ENCODE measurements around the gene C5. TPM values are rescaled to one million over a fixed set of nuclear protein-coding genes. Genes with fewer than 3 reads are reported as not detected.

Gene C5
- total RNA-seq, 1 donor from 2014 or later, result 1.0 TPM

GRCh38 chr9:120970244-120970643 is 79.8 kb downstream of the C5 start:
- no peak for DNase-seq
- no peak overlapping the region for H3K4me3 Mint-ChIP-seq (ENCODE audit: unreplicated experiment)

GRCh38 chr9:120966013-120966369 is 84.1 kb downstream of the C5 start:
- no peak for DNase-seq
- Mint-ChIP-seq H3K9me3 (ENCODE audit: unreplicated experiment) (no peaks in the 10 kb centered on the region), H3K4me1 (ENCODE audit: low read depth, unreplicated experiment) (peaks cover 7% of the 10 kb centered on the region), H3K4me3 (ENCODE audit: unreplicated experiment) (no peak overlapping the region), H3K36me3 (ENCODE audit: unreplicated experiment) (no peaks in the 10 kb centered on the region), H3K27me3 (ENCODE audit: unreplicated experiment) (peaks cover 2% of the 10 kb centered on the region), H3K27ac (ENCODE audit: unreplicated experiment) (no peak overlapping the region)
- no peak for TF ChIP-seq CTCF (IDR thresholded peaks at IDR 0.05; ENCODE audit: partially characterized antibody, unreplicated experiment)

More at GRCh38 chr9:120970244-120970643, 79.8 kb downstream of the C5 start:
- peaks cover 7% of the 10 kb centered on the region for H3K4me1 Mint-ChIP-seq (ENCODE audit: low read depth, unreplicated experiment)
- no peaks in the 10 kb centered on the region for H3K9me3 Mint-ChIP-seq (ENCODE audit: unreplicated experiment)
- H3K27ac Mint-ChIP-seq (ENCODE audit: unreplicated experiment), result no peak overlapping the region
- H3K27me3 Mint-ChIP-seq (ENCODE audit: unreplicated experiment), result peaks cover 2% of the 10 kb centered on the region
- no peaks in the 10 kb centered on the region for H3K36me3 Mint-ChIP-seq (ENCODE audit: unreplicated experiment)
- TF ChIP-seq CTCF (IDR thresholded peaks at IDR 0.05; ENCODE audit: partially characterized antibody, unreplicated experiment), result no peak

GRCh38 chr9:120965344-120966012 is 84.6 kb downstream of the C5 start:
- Mint-ChIP-seq H3K4me1 (ENCODE audit: low read depth, unreplicated experiment) (peaks cover 7% of the 10 kb centered on the region), H3K27me3 (ENCODE audit: unreplicated experiment) (peaks cover 2% of the 10 kb centered on the region), H3K9me3 (ENCODE audit: unreplicated experiment) (no peaks in the 10 kb centered on the region), H3K36me3 (ENCODE audit: unreplicated experiment) (no peaks in the 10 kb centered on the region), H3K27ac (ENCODE audit: unreplicated experiment) (no peak overlapping the region), H3K4me3 (ENCODE audit: unreplicated experiment) (no peak overlapping the region)
- no peak for TF ChIP-seq CTCF (IDR thresholded peaks at IDR 0.05; ENCODE audit: partially characterized antibody, unreplicated experiment)
- no peak for DNase-seq

GRCh38 chr9:120961936-120962335 is 88.1 kb downstream of the C5 start:
- no peaks in the 10 kb centered on the region for H3K36me3 Mint-ChIP-seq (ENCODE audit: unreplicated experiment)

More at GRCh38 chr9:120961936-120962335, 88.1 kb downstream of the C5 start:
- TF ChIP-seq CTCF (IDR thresholded peaks at IDR 0.05; ENCODE audit: partially characterized antibody, unreplicated experiment), result no peak
- no peak overlapping the region for H3K27ac Mint-ChIP-seq (ENCODE audit: unreplicated experiment)
- no peaks in the 10 kb centered on the region for H3K27me3 Mint-ChIP-seq (ENCODE audit: unreplicated experiment)
- DNase-seq, result no peak
- H3K9me3 Mint-ChIP-seq (ENCODE audit: unreplicated experiment), result no peaks in the 10 kb centered on the region
- peaks cover 7% of the 10 kb centered on the region for H3K4me1 Mint-ChIP-seq (ENCODE audit: low read depth, unreplicated experiment)
- no peak overlapping the region for H3K4me3 Mint-ChIP-seq (ENCODE audit: unreplicated experiment)

All from glutamatergic neuron (in vitro differentiated cells).